ENCODE results near the gene HDAC3. TPM values are rescaled to one million over a fixed set of nuclear protein-coding genes. Genes with fewer than 3 reads are reported as not detected.

The HDAC3 gene
- total and polyA plus RNA-seq, 2 donors (not counting 1 experiment from before 2014, with no cell fraction given), result 85.5 to 94.0 TPM

DNA sequence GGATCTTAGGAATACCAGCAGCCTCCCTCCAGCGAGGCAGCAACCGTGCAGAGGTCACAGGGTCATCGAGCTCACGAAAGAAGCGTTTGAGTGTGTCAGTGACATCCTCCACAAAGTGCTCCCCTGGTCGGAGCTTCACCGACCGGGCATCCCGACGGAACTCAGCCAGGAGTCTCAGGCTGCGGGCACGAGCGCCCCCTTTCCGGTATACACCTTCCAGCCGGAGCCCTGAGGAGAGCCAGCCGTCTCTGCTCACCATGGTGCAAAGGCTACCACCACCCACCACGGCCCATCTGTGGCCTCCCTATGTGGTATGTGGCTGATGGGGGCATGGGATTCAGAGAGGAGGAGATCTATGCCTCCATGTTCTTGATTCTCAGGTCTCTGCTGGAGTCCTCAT, 25.4 kb upstream of the HDAC3 start:
- ATAC-seq (ENCODE audit: low read depth), result no peak
- H3K4me3 ChIP-seq (ENCODE audit: control extremely low read depth in 1 of 5, extremely low read depth in 1 of 5, insufficient read depth in 1 of 5, low read depth in 2 of 5, low read length in 4 of 5), result no peak overlapping the region

DNA sequence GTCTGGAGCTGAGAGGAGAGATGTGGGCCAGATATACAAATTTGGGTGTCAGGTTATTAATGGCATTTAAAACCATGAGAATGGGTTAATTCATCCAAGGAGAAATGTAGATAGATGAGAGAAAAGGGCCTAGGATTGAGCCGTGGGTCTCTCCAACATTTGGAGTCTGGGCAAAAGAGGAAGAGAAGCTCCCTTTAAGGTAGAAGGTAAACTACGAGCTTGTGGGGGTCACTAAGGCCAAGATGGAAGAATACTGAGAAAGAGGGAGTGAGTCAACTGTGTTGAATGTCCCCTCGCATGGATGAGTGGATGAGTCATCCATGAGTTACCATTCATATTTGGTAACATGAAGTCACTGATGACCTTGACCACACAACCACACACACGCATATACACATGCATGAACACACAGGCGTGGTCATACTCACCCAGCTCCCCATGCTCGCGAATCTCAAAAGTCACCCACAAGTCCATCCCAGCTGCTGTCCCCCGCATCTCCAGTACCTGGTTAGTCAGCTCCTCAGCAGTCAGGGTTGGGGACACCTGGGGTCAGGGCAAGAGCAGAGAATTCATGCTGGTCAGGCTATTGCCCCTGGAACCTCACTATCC, 21.4 kb upstream of the HDAC3 start:
- ATAC-seq (ENCODE audit: low read depth), result no peak
- H3K27ac Mint-ChIP-seq, result no peak overlapping the region
- H3K4me1 ChIP-seq (ENCODE audit: control insufficient read depth in 2 of 2, insufficient read depth in 2 of 2, low read length in 2 of 2), result no peaks in the 10 kb centered on the region
- H3K36me3 ChIP-seq (replicated peaks in 1 of 2; ENCODE audit: control extremely low read depth in 1 of 2, control insufficient read depth in 1 of 2, extremely low read depth in 1 of 2, insufficient read depth in 2 of 2, low read length in 1 of 2), result no peaks in the 10 kb centered on the region
- H3K4me3 Mint-ChIP-seq, result no peak overlapping the region
- H3K27ac ChIP-seq (ENCODE audit: low read length in 2 of 2), result no peak overlapping the region
- H3K9me3 ChIP-seq (ENCODE audit: control extremely low read depth in 1 of 3, control insufficient read depth in 2 of 3, insufficient read depth in 1 of 3, low read length in 2 of 3), result peaks cover 0 to 6% (median 0%) of the 10 kb centered on the region in 3 donors
- ChIA-PET CTCF (interaction anchor here (0.5 to 2.6 kb wide), 4 partner anchors 10 to 233 kb away, joined by 3 to 7 read pairs (median 5); no protein-coding TSS in a partner anchor), POLR2A (interaction anchor here (0.6 kb wide), 1 partner anchor 191 kb away, joined by 8 read pairs; no protein-coding TSS in a partner anchor)
- H3K4me2 ChIP-seq (replicated peaks; ENCODE audit: low read depth, low read length, poor library complexity, severe bottlenecking), result no peak overlapping the region
- H3K9me3 Mint-ChIP-seq (ENCODE audit: insufficient read depth), result no peaks in the 10 kb centered on the region
- peaks cover 21% of the 10 kb centered on the region for H3K27me3 Mint-ChIP-seq
- WGBS (ENCODE audit: insufficient coverage), result 74% methylated on average over 7 of the region's 8 CpGs
- H3K79me2 ChIP-seq (ENCODE audit: control insufficient read depth, insufficient read depth, low read length), result no peaks in the 10 kb centered on the region
- H3K27me3 ChIP-seq (replicated peaks in 1 of 4; ENCODE audit: control extremely low read depth in 1 of 4, control insufficient read depth in 3 of 4, insufficient read depth in 4 of 4, low read length in 3 of 4), result peaks cover 0 to 12% (median 1%) of the 10 kb centered on the region in 4 experiments
- no peak overlapping the region for H3K9ac ChIP-seq (ENCODE audit: low read length)
- H3K4me1 Mint-ChIP-seq, result peaks cover under 1% of the 10 kb centered on the region
- no peak for DNase-seq
- no peaks in the 10 kb centered on the region for H4K20me1 ChIP-seq (ENCODE audit: control insufficient read depth, insufficient read depth, low read length, poor library complexity, severe bottlenecking)
- no peak overlapping the region for H2AFZ ChIP-seq (ENCODE audit: insufficient read depth, low read depth, low read length, poor library complexity, severe bottlenecking)
- intact Hi-C loops (cut with micrococcal nuclease), result loop anchor here (10.0 kb wide), 1 partner anchor 447 kb away; the partner anchor contains the start of gene NDFIP1
- H3K4me3 ChIP-seq (ENCODE audit: control extremely low read depth in 1 of 5, extremely low read depth in 1 of 5, insufficient read depth in 1 of 5, low read depth in 2 of 5, low read length in 4 of 5), result no peak overlapping the region
- TF ChIP-seq EZH2 (IDR thresholded peaks at IDR 0.05; ENCODE audit: borderline replicate concordance, insufficient read depth, low read depth, low read length, poor library complexity, severe bottlenecking), result no peak
- TF ChIP-seq, protein P1, sequence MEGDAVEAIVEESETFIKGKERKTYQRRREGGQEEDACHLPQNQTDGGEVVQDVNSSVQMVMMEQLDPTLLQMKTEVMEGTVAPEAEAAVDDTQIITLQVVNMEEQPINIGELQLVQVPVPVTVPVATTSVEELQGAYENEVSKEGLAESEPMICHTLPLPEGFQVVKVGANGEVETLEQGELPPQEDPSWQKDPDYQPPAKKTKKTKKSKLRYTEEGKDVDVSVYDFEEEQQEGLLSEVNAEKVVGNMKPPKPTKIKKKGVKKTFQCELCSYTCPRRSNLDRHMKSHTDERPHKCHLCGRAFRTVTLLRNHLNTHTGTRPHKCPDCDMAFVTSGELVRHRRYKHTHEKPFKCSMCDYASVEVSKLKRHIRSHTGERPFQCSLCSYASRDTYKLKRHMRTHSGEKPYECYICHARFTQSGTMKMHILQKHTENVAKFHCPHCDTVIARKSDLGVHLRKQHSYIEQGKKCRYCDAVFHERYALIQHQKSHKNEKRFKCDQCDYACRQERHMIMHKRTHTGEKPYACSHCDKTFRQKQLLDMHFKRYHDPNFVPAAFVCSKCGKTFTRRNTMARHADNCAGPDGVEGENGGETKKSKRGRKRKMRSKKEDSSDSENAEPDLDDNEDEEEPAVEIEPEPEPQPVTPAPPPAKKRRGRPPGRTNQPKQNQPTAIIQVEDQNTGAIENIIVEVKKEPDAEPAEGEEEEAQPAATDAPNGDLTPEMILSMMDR (IDR thresholded peaks at IDR 0.05), result no peak

More for the DNA sequence above, 25.4 kb upstream of the HDAC3 start:
- intact Hi-C loops (cut with micrococcal nuclease), result no loop called here
- TF ChIP-seq, protein P1 (IDR thresholded peaks at IDR 0.05), result no peak
- no peak for TF ChIP-seq EZH2 (IDR thresholded peaks at IDR 0.05; ENCODE audit: borderline replicate concordance, insufficient read depth, low read depth, low read length, poor library complexity, severe bottlenecking)
- no peak overlapping the region for H3K9ac ChIP-seq (ENCODE audit: low read length)
- no peak overlapping the region for H3K27ac ChIP-seq (ENCODE audit: low read length in 2 of 2)
- H2AFZ ChIP-seq (ENCODE audit: insufficient read depth, low read depth, low read length, poor library complexity, severe bottlenecking), result no peak overlapping the region
- peaks cover 4% of the 10 kb centered on the region for H3K4me1 Mint-ChIP-seq
- ChIA-PET POLR2A (no interaction called here), CTCF (interaction anchor here (1.0 to 2.0 kb wide), 5 partner anchors 25 to 328 kb away, joined by 3 to 8 read pairs (median 3); no protein-coding TSS in a partner anchor)
- 92% methylated on average over 11 of the region's 17 CpGs for WGBS (ENCODE audit: insufficient coverage)
- H3K27me3 Mint-ChIP-seq, result peaks cover 9% of the 10 kb centered on the region
- H3K9me3 Mint-ChIP-seq (ENCODE audit: insufficient read depth), result no peaks in the 10 kb centered on the region
- H3K79me2 ChIP-seq (ENCODE audit: control insufficient read depth, insufficient read depth, low read length), result no peaks in the 10 kb centered on the region
- no peak overlapping the region for H3K4me2 ChIP-seq (replicated peaks; ENCODE audit: low read depth, low read length, poor library complexity, severe bottlenecking)
- DNase-seq, result no peak
- H3K36me3 ChIP-seq (replicated peaks in 1 of 2; ENCODE audit: control extremely low read depth in 1 of 2, control insufficient read depth in 1 of 2, extremely low read depth in 1 of 2, insufficient read depth in 2 of 2, low read length in 1 of 2), result no peaks in the 10 kb centered on the region
- no peak overlapping the region for H3K4me3 Mint-ChIP-seq
- H3K4me1 ChIP-seq (ENCODE audit: control insufficient read depth in 2 of 2, insufficient read depth in 2 of 2, low read length in 2 of 2), result peaks cover 4 to 6% of the 10 kb centered on the region in 2 donors
- no peak overlapping the region for H3K27ac Mint-ChIP-seq
- no peaks in the 10 kb centered on the region for H4K20me1 ChIP-seq (ENCODE audit: control insufficient read depth, insufficient read depth, low read length, poor library complexity, severe bottlenecking)
- peaks cover 0 to 4% (median 1%) of the 10 kb centered on the region in 4 experiments for H3K27me3 ChIP-seq (replicated peaks in 1 of 4; ENCODE audit: control extremely low read depth in 1 of 4, control insufficient read depth in 3 of 4, insufficient read depth in 4 of 4, low read length in 3 of 4)
- peaks cover 0 to 6% (median 0%) of the 10 kb centered on the region in 3 donors for H3K9me3 ChIP-seq (ENCODE audit: control extremely low read depth in 1 of 3, control insufficient read depth in 2 of 3, insufficient read depth in 1 of 3, low read length in 2 of 3)

Data from B cell (primary cell).